GM10248 (cell line): Measurements from ENCODE around the gene CCDC51.

Source experiments
- CTCF ChIA-PET: fragments of 300-600 bp; sonication (Branson Sonifier 250); formaldehyde crosslinking; extraction: SDS; loops from one replicate; lab custom pipeline; 2021; ENCODE audit warnings: antibody characterized with exemption; lab: Yijun Ruan, JAX
- POLR2A ChIA-PET: fragments of 350-650 bp; sonication (Branson Sonifier 250); formaldehyde crosslinking; extraction: SDS; loops from one replicate; lab custom pipeline; 2020; ENCODE audit warnings: antibody characterized with exemption; lab: Yijun Ruan, JAX
- DNase-seq: peaks from one replicate; pipeline ENCODE4 v3.0.0; 2012; ENCODE audit errors: extremely low spot score
- CTCF ChIP-seq: IDR thresholded peaks from 2 replicates; pipeline ENCODE4 v1.5.1; 2012; ENCODE audit warnings: mild to moderate bottlenecking, low read depth; ENCODE audit errors: extremely low read depth, missing control alignments, control extremely low read depth

CCDC51 gene

GRCh38 chr3:48407542-48408099 is 32.3 kb downstream of the CCDC51 start:
- DNase-seq = no peak
- ChIA-PET CTCF (interaction anchor here (1.0 to 30.6 kb wide), 5 partner anchors 8 to 156 kb away, joined by 3 to 863 read pairs (median 4); partner anchors contain the start of genes CCDC51, PLXNB1, TMA7 and UCN2), POLR2A (no interaction called here)
- no peak for TF ChIP-seq CTCF

DNA sequence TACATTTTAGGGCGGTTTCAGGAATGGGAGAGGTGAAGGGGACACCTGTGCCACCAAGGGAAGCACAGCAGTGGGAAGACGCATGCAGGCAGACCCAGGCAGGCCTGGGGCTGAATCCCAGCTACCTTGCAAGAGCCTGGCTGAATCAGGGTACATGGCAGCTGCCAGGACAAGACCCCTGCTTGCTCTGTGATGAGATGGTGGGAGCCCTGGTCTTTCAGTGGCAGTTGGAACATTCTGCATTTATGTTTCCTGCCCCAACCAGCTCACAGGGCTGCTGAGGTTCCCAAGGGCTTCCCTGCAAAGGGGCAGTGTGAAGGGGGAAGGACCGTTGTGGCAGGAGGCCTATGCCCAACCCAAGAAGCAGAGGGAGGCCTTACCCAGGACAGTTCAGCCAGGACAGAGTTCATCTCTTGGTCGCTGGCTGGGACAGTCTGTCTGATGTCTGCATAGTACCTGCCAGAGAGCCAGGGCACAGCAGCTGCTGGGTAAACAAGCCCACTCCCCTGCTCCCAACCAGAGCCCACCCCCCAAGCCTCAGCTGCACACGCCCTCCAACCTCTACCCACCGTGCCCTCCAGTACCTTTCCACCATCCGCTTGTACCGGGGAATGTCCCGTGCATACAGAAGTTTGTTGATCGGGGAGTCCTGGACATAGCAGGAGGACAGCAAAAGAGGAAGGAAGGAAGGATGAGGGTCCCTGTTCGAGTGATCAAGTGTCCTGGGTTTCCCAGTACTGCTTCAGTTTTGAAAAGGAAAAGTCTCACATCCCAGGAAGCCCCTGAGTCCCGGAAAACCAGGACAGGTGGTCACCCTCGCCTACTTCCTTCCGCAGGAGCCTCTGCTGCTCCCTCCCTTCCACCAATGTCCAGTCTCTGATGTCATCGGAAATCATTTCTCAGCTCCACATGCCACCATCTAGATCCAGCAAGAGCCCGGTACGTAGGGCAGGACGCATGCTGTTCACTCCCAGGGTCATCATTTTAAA is 33.2 kb downstream of the CCDC51 start:
- ChIA-PET CTCF (interaction anchor here (1.0 to 30.6 kb wide), 3 partner anchors 9 to 157 kb away, joined by 3 to 863 read pairs (median 4); partner anchors contain the start of genes CCDC51, PLXNB1, TMA7 and UCN2), POLR2A (interaction anchor here (1.2 kb wide), 1 partner anchor 29 kb away, joined by 3 read pairs; no protein-coding TSS in a partner anchor)
- TF ChIP-seq CTCF = no peak
- DNase-seq = no peak

DNA sequence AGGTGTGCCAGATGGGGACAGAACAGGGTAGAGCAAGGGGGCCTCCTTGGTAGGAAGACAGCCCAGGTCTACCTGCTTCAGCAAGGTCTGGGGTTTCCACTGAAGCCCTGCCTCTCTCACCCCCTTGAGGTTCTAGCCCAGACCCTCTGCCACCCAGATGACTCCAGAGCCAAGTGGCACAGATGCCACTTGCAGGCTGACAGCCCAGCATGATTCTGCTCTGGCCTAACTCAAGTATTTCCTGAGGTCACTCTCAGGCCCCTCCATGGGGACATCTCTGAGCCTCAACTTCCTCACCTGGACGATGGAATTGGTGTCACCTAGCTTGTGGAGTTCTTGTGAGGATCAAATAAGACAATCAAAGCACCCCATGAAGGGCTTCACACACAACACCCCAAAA is 33.9 kb downstream of the CCDC51 start:
- ChIA-PET CTCF (interaction anchor here (30.6 kb wide), 1 partner anchor 25 kb away, joined by 863 read pairs; the partner anchor contains the start of genes CCDC51, PLXNB1 and TMA7), POLR2A (interaction anchor here (1.2 kb wide), 1 partner anchor 30 kb away, joined by 3 read pairs; no protein-coding TSS in a partner anchor)
- DNase-seq = no peak
- TF ChIP-seq CTCF = no peak

DNA sequence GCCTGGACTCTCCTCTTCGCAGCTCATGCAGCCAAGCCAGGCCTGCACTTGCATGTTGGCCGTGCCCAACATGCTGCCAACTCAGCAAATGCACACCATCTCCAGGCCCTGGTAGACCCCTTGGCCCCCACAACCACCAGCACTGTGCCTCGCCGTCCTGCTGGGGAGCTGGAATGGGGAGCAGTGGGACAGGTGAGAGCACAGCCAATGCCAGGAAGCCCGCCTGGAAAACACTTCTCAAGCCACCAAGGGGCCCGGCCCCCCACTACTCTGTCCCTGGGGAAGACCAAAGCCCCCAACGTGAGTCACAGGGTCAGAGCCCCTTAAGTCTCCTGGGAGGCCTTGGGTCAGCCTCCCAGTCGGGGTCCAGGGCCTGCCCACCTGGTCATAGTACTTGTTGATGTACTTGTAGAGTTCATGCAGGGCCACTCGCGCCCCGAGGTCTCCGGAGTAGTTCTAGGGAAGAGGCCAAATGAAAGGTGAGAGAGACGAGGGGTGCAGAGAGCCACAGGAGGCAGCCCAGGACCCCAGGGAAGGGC is 34.5 kb downstream of the CCDC51 start:
- DNase-seq = no peak
- ChIA-PET POLR2A (interaction anchor here (1.2 kb wide), 1 partner anchor 31 kb away, joined by 3 read pairs; no protein-coding TSS in a partner anchor), CTCF (interaction anchor here (1.0 to 30.6 kb wide), 2 partner anchors 26 to 77 kb away, joined by 3 to 863 read pairs; partner anchors contain the start of genes CCDC51, PLXNB1 and TMA7)
- no peak for TF ChIP-seq CTCF

GRCh38 chr3:48404440-48405342 is 35.2 kb downstream of the CCDC51 start:
- POLR2A ChIA-PET = interaction anchor here (1.2 kb wide), 1 partner anchor 32 kb away, joined by 3 read pairs; no protein-coding TSS in a partner anchor
- CTCF ChIA-PET = interaction anchor here (1.0 to 30.6 kb wide), 3 partner anchors 27 to 153 kb away, joined by 3 to 863 read pairs (median 4); partner anchors contain the start of genes CCDC51, PLXNB1 and TMA7
- no peak for TF ChIP-seq CTCF
- no peak for DNase-seq
